ACHN (cell line): ENCODE results near the gene DRAM2.

Experiments used
- DNase-seq: peaks from one replicate; pipeline ENCODE4 v3.0.0-alpha.2; 2015
- in situ Hi-C: cut with HindIII; loops from 2 replicates; pipeline ENCODE4 v1.10.0; 2017; ENCODE audit warnings: low sequenced_read_pairs, low pct_ligation_motif_present, low pct_unique_long_range_greater_than_20kb

The DRAM2 gene

DNA sequence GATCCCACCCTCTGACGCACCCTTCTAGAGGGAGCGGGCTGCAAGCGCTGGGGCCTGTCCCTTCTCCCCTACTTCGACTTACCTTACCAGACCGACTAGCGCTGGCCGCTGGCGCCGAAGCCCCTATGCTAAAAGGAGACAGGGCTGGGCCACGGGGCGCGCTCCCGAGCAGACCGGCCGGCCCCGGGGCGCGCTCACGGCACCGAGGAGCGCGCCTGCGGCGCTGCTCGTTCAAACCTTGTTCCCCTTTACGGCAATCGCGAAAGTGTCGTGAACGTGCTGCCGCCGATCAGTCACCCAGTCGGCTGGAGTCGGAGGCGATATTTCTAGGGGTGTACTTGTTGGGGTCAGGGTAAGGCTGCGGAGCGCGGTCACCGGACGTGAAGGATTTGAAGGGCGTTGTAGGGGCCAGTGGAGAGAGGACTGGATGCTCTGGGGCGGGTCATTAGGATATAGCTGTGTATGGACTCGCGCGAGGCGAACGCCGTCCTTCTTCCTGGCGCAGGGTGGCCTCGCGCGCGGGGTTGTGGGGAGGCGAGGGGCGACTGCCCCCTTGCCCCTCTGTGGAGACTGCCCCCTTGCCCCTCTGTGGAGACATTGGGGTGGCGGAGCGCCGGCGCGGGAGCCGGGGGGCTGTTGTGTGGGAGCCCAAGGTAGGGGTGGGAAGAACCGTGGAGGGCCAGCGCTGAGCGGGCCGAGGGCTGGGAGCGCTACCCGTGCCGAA, at the start of gene DRAM2, which contains the start of gene CEPT1:
Gene DRAM2, minus strand, starts transcription at position 138 of the 724 bp plus-strand sequence. CDS start 8,539 bp downstream, outside the sequence.
Gene CEPT1, plus strand, starts transcription at position 268 of the 724 bp plus-strand sequence. CDS start 7,492 bp downstream, outside the sequence.
- in situ Hi-C loops, result no loop called here
- DNase-seq, result peak; percentile 93

DNA sequence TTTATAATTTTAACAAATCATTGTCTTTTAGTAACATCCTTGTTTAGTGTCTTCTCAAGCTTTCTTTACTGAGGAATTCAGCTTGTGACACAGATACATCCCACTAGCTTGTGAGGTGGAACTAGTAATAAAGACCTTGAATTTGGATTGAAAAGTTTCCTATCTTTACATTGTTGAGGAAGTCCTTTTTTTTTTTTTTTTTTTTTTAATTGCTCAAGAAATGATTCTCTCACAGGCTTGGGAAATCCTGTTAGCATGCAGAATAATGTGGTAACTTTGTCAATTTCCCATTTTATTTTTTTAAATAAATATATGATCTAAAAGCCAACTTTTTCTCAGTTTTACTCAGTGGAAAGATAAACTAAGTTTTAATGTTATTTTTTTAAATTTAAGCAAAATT, 44.8 kb upstream of the DRAM2 start:
- in situ Hi-C loops, result no loop called here
- DNase-seq, result no peak

DNA sequence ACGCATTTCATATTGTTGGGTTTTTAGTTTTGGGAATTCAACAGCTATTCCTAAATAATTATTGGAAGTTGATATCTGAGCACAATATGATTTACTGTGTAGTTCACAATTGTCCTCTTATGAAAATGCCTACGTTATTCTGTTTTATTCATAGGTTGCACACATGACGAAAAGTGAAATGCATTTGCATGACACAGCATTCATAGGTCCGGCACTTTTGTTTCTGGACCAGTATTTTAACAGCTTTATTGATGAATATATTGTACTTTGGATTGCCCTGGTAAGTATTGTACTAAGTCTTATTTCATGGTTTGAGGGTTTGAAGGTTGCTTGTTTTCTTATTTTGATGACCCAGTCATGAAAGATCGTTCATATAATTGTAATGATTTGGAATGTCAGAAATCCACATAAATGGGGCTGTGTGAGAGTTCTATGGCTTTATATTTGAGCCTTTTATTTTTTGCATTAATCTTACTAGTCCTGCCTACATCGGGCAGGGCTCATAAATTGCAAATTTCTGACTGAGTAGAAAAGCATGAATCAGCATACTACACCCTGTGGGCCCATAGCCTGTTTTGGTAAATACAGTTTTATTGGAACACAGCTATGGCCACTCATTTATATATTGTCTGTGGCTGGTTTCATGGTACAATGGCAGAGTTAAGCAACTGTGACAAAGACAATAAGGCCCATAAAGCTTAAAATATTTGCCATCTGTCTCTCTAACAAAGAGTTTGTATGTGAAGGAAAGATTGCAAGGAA, 43.6 kb upstream of the DRAM2 start:
- in situ Hi-C loops, result no loop called here
- no peak for DNase-seq

DNA sequence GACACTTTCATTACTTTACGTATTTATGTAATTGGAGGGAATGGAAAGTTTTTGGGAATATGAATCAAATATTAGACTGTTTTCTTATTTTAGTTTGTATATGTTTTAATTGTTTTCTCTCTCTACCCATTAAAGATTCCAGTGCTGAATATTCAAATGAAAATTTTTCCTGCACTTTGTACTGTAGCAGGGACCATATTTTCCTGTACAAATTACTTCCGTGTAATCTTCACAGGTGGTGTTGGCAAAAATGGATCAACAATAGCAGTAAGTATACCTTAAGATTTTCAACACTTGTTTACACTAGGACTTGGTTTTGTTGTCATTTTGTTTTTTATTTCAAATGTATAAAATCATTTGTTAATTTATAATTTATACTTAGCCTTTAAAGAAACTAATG, 42.2 kb upstream of the DRAM2 start:
- DNase-seq, result no peak
- in situ Hi-C loops, result no loop called here

DNA sequence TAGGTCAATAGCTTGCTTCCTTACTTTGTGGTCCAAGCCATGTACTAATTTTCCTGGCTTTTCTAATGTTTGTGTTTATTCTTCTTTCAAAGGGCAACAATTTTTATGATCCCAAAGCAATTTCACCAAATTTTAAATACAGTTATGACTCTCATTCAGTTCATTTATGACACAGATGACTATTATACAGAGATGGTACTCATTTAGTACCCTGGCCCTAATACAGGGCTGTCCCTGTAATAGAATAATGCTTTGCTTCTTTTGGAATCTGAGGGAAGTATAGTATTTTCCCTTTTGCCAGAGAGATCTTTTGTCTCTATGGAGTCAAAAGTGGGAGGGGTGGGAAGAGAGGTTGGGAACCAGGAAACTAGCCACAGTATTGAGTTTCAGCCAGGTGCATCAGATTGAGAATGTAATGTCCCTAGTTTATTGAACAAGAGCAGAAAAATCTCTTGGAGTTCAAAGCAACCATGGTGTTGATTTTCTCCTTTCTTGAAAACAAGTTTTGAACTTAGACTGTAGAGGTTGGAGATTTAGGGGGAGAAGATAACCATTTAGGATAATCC, 40.2 kb upstream of the DRAM2 start:
- in situ Hi-C loops, result no loop called here
- DNase-seq, result no peak

DNA sequence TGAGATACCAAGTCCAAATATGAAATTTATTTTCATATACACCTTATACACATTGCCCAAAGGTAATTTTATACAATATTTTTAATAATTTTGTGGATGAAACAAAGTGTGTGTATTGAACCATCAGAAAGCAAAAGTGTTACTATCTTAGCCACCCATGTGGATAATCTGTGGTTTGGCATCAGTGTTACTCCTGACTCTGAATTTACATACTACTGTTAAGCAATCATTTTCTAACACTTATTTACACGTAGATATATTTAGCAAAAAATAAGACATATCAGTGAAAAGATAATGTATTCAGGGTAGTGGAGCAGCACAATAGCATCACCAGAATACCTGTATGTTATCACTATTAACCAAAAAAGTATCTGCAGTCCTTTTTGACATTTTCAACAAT, 36.8 kb upstream of the DRAM2 start:
- peak; percentile 23 for DNase-seq
- in situ Hi-C loops, result no loop called here

DNA sequence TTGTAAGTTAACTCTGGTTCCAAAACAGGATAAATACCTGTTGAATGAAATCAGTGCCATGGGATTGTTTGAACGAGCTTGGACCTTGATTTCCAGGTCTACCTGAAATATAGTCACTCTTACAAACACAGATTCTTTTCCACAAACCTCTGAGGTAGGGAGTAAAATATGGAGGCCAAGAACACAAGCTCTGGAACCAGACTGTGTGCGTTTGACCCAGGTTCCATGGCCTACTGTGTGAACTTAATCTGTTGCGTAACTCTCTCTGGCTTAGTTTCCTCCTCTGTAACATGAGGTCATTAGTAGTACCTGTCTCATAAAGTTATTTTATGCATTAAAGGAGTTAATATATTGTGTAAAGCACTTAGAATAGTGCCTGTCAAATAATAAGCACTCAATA, 35.5 kb upstream of the DRAM2 start:
- DNase-seq, result no peak
- in situ Hi-C loops, result no loop called here

DNA sequence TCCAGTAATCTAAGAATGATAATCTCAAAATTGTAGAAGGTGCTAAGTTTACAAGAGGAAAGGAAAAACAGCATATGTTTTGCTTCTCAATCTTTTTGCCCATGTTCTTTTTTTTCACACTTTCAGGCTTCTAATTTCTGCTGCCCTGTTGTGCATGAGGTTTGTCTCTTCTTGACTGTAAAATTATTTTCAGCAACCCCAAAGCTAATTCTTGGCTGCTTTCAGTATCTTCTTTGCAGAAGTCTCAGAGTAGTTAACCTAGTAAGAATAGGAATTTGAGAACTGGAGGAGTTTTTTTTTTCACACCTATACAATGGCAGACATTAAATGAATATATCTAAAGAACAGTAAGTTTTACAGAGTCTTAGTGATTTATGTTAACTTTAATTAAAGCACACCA, 34.2 kb upstream of the DRAM2 start:
- in situ Hi-C loops, result no loop called here
- no peak for DNase-seq

DNA sequence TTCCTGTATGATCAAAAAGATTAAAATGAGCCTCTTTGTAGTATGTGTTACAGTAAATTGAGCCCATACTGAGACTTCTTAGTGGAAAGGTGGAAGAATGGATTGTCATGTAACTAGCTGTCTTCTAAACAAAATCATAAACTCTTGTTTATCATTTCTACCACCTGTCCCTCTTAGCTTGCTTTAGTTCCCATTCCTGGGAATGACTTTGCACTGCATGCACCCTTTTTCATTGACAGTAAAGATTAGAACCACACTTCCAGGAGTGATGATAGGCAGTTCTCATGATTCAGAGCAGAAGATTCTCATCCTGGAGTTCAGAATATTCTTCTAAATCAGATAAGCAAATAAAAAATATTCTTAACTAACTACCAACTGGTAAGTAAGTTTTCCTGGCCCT, 32.6 kb upstream of the DRAM2 start:
- in situ Hi-C loops, result no loop called here
- DNase-seq, result no peak

DNA sequence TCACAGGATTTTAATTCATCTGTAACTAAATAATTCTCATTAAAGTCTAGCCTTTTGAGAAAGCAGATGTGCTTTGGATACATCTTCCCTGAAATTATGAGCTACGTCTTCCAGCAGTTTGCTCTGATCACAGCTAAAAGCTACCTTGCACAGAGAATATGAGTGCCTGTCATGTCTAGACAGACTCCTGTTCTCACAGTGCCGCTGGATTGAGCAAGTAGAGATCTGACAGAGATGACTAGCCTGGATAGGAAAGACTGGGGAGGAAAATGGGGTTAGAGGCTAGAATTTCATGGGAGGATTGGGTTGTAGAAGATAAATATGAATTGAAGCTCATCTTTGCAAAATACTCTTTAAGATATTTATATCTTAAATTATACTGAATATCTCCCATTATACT, 24.3 kb upstream of the DRAM2 start:
- in situ Hi-C loops, result no loop called here
- DNase-seq, result no peak

DNA sequence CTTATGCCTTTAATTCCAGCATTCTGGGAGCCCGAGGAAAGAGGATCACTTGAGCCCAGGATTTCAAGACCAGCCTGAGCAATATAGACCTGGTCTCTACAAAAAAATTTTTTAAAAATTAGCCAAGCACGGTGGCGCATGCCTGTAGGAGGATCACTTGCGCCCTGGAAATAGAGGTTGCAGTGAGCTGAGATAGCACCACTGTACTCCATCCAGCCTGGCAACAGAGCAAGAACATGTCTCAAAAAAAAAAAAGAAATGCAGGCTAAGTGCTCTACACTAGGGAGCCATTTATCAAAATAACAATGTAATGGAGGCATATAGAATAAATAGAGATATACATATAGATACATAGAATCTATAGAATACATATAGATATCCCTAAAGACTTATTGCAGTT, 23.5 kb upstream of the DRAM2 start:
- DNase-seq, result no peak
- in situ Hi-C loops, result no loop called here

DNA sequence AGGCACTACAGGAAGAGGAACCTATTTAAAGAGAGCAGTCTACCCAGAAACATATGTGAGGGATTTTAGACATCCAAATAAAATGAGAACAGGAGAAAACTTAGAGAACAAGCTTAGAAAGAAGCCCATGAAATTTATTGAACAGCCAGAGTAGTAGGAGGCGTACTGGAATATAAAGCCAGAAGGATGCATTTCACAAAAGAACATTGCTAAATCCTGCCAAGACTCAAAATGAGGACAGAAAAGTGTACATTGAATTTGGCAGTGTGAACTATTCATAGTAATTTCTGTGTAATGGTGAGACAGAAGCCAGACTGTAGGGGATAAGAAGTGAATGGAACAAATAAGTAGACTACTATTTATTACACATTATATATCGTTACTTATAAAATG, 22.6 kb upstream of the DRAM2 start:
- in situ Hi-C loops, result no loop called here
- DNase-seq, result no peak

DNA sequence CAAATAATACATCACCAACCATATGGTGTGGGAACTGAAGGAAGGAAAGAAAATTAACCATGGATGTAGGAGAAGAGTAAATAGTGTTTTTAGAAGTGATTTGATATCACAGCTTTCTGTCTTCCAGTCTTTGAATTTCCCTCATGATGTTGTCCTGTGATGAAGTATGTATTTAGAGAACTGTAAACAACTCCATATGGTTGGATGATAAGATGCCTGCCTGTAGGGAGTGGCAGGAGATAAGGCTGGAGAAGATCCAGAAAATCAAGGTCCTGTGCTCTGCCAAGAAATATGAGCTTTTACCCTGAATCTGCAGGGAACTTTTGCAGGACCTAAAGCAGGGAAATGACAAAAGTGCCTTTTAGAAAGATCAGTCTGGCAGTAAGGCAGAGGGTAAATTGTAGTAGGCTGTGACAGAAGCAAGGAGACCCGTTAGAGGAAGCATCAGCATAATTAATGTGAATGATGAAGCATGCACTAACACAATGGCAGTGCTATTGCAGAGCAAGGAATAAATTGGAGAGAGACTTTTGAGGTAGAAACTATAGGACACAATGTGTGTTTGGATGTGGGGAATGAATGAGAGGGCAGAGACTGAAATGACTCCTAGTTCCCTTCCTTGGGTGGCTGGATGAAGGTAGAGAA, 22.1 kb upstream of the DRAM2 start:
- no peak for DNase-seq
- in situ Hi-C loops, result no loop called here

DNA sequence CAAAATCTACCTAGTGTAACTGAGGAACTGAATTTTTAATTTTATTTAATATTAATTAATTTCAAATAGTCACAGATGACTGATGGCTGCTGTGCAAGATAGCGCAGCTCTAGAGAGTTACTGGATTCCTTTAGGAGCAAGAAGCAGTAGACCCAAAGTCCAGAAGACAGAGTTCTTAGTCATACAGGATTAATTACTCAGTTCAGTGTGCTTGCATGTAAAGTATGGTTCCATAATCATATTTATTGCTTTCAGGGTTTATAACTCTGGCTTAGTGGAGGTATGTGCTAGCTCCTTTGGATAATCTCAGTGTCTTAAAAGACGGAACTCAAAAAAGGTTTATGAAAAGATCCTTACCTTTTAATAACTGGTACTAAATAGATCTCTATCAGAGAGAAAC, 17.5 kb upstream of the DRAM2 start:
- DNase-seq, result no peak
- in situ Hi-C loops, result no loop called here

DNA sequence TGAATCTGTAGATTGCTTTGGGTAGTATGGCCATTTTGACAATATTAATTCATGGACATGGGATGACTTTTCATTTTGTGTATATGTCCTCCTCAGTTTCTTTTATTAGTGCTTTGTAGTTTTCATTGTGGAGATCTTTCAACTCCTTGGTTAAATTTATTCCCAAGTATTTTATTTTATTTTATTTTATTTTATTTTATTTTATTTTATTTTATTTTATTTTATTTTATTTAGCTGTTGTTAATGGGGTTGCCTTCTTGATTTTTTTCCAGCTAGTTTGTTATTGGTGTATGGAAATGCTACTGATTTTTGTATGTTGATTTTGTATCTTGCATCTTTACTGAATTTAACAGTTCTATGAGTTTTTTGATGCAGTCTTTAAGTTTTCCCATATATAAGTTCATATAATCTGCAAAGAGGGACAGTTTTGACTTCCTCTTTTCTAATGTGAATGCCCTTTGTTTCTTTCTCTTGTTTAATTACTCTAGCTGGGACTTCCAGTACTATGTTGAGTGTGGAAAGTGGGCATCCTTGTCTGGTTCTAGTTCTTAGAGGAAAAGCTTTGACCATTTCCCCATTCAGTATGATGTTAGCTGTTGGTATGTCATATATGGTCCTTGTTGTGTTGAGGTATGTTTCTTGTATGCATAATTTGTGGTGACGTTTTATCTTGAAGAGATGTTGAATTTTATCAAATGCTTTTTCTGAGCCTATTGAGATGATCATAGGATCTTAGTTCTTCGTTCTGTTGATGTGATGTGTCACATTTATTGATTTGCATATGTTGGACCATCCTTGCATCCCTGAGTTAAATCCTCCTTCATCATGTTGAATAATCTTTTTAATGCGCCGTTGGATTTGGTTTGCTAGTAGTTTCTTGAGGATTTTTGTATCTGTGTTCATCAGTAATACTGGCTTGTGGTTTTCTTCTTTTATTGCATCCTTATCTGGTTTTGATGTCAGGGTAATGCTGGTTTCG, 14.4 kb upstream of the DRAM2 start:
- no peak for DNase-seq
- in situ Hi-C loops, result no loop called here

DNA sequence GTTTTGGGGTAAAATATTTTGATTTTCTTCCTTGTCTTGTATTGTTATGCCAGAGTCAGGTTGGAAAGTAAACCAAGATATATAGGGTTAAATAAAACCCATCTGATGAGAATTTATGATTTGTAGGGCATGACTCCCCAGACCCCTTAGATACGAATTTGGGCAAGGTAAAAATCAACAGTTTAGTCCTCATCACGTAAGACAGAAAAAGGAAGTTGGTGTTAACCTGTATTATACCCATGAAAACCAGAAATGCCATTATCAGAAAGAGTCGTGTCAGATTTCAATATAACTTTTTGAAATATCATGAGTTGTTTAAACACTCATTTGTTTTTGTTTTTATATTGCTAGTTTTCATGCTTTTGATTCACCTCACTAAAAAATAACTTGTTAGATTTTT, 11.9 kb upstream of the DRAM2 start:
- in situ Hi-C loops, result no loop called here
- no peak for DNase-seq

DNA sequence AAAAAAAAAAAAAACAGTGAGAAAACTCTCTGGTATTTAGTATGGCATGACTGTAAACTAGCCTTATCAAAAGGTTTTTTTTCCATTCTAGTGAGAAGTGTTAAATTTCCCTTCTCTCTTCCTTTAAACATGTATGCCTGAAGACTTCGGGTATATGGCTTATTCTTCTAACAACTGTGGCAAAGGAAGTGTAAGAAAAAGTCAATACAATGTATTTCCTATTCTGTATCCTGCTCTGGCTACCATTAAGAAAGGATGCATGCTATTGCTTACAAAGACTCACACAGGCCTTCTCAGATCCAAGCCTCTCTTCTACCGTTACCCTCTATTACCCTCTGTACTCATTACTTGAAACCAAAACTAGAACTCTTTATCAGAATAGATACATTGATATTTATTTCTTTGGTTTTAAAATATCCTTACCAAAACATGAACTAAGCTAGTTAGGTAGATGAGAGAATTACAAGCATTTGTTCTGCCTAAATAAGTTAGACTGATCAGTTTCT, 8.5 kb upstream of the DRAM2 start:
- DNase-seq, result no peak
- in situ Hi-C loops, result no loop called here

DNA sequence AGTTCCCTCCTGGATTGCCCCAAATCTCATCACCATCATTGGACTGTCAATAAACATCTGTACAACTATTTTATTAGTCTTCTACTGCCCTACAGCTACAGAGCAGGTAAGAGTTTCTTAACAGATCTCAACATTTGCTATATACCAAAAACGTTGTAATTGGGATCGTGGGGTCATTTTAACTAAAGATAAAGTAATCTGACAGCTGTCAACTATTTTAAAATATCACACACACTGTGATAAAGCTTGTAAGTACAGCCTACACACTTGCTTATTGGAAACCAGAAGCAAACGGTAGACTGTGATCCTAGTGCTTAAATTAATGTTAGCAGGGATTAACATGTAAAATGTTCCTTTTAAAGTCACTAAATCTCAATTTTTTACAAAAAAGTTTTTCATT, 8.1 kb upstream of the DRAM2 start:
- no peak for DNase-seq
- in situ Hi-C loops, result no loop called here
